ENCODE measurements around the gene NEDD8. TPM values are rescaled to one million over a fixed set of nuclear protein-coding genes. Genes with fewer than 3 reads are reported as not detected.

NEDD8 gene
- total and polyA plus RNA-seq, 4 donors: 32.3 to 136 (median 78.1) TPM

DNA sequence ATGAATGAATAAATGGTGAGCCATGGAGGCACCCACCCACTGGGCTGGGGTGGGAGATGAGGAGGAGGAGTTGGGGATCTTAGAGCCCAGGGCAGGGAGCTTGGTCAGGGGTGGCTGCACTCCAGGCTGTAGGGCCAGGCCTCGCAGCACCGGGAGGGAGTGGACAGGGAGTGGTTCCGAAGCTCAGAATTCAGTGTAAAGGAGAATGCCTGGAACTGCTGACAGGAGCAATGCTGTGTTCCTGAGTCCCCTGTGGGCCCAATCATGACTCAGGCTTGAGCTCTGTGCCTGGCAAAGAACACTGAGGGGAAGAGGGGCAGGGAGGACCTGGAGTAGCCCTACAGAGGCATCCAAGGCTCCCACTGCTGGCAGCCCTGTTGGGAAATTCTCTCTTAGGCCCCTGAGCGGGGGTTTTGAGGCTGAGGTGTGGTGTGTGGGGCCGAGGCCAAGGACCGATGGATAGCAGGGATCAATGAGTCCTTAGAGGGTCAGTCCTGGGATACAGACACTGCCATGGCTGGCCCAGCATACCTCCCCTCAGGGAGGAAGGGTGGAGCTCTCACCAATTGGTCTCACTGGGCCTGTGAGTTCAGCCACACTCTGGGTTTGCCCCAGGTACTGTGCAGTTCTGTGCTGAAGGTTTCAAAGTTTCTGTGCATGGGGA lies 48.8 kb upstream of the NEDD8 start:
- DNase-seq (ENCODE audit: low spot score): no peak
- H3K4me3 ChIP-seq (ENCODE audit: low read depth in 1 of 3, low read length in 3 of 3): no peak overlapping the region
- TF ChIP-seq, protein P1, sequence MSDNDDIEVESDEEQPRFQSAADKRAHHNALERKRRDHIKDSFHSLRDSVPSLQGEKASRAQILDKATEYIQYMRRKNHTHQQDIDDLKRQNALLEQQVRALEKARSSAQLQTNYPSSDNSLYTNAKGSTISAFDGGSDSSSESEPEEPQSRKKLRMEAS (IDR thresholded peaks at IDR 0.05): no peak
- TF ChIP-seq, protein P2, sequence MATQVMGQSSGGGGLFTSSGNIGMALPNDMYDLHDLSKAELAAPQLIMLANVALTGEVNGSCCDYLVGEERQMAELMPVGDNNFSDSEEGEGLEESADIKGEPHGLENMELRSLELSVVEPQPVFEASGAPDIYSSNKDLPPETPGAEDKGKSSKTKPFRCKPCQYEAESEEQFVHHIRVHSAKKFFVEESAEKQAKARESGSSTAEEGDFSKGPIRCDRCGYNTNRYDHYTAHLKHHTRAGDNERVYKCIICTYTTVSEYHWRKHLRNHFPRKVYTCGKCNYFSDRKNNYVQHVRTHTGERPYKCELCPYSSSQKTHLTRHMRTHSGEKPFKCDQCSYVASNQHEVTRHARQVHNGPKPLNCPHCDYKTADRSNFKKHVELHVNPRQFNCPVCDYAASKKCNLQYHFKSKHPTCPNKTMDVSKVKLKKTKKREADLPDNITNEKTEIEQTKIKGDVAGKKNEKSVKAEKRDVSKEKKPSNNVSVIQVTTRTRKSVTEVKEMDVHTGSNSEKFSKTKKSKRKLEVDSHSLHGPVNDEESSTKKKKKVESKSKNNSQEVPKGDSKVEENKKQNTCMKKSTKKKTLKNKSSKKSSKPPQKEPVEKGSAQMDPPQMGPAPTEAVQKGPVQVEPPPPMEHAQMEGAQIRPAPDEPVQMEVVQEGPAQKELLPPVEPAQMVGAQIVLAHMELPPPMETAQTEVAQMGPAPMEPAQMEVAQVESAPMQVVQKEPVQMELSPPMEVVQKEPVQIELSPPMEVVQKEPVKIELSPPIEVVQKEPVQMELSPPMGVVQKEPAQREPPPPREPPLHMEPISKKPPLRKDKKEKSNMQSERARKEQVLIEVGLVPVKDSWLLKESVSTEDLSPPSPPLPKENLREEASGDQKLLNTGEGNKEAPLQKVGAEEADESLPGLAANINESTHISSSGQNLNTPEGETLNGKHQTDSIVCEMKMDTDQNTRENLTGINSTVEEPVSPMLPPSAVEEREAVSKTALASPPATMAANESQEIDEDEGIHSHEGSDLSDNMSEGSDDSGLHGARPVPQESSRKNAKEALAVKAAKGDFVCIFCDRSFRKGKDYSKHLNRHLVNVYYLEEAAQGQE (IDR thresholded peaks at IDR 0.05): no peak
- TF ChIP-seq NR2F2 (IDR thresholded peaks at IDR 0.05) (no peak), EGR1 (IDR thresholded peaks at IDR 0.05; ENCODE audit: low read depth in 2 of 2) (no peak), FOXA1 (IDR thresholded peaks at IDR 0.05) (no peak), YY1 (IDR thresholded peaks at IDR 0.05) (no peak)
- TF ChIP-seq, protein P3, sequence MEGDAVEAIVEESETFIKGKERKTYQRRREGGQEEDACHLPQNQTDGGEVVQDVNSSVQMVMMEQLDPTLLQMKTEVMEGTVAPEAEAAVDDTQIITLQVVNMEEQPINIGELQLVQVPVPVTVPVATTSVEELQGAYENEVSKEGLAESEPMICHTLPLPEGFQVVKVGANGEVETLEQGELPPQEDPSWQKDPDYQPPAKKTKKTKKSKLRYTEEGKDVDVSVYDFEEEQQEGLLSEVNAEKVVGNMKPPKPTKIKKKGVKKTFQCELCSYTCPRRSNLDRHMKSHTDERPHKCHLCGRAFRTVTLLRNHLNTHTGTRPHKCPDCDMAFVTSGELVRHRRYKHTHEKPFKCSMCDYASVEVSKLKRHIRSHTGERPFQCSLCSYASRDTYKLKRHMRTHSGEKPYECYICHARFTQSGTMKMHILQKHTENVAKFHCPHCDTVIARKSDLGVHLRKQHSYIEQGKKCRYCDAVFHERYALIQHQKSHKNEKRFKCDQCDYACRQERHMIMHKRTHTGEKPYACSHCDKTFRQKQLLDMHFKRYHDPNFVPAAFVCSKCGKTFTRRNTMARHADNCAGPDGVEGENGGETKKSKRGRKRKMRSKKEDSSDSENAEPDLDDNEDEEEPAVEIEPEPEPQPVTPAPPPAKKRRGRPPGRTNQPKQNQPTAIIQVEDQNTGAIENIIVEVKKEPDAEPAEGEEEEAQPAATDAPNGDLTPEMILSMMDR (IDR thresholded peaks at IDR 0.05; ENCODE audit: low read depth, low read length, missing input control): no peak
- H3K9ac ChIP-seq (ENCODE audit: low read depth in 1 of 2, low read length in 2 of 2): no peak overlapping the region
- no peak overlapping the region for H3K27ac ChIP-seq (ENCODE audit: low read depth in 1 of 2, low read length in 2 of 2)
- WGBS: 94% methylated on average over 6 of the region's 6 CpGs
- H3K9me3 ChIP-seq (ENCODE audit: control insufficient read depth in 4 of 4, low read length in 3 of 4): no peaks in the 10 kb centered on the region
- no peaks in the 10 kb centered on the region for H3K36me3 ChIP-seq (ENCODE audit: control insufficient read depth in 4 of 4, insufficient read depth in 3 of 4, low read depth in 1 of 4, low read length in 3 of 4)
- H3K4me1 ChIP-seq (ENCODE audit: control insufficient read depth in 4 of 4, insufficient read depth in 4 of 4, low read length in 3 of 4): peaks cover 0 to 9% (median 7%) of the 10 kb centered on the region in 4 donors
- H3K27me3 ChIP-seq (ENCODE audit: control insufficient read depth in 4 of 4, insufficient read depth in 4 of 4, low read length in 3 of 4): no peaks in the 10 kb centered on the region

DNA sequence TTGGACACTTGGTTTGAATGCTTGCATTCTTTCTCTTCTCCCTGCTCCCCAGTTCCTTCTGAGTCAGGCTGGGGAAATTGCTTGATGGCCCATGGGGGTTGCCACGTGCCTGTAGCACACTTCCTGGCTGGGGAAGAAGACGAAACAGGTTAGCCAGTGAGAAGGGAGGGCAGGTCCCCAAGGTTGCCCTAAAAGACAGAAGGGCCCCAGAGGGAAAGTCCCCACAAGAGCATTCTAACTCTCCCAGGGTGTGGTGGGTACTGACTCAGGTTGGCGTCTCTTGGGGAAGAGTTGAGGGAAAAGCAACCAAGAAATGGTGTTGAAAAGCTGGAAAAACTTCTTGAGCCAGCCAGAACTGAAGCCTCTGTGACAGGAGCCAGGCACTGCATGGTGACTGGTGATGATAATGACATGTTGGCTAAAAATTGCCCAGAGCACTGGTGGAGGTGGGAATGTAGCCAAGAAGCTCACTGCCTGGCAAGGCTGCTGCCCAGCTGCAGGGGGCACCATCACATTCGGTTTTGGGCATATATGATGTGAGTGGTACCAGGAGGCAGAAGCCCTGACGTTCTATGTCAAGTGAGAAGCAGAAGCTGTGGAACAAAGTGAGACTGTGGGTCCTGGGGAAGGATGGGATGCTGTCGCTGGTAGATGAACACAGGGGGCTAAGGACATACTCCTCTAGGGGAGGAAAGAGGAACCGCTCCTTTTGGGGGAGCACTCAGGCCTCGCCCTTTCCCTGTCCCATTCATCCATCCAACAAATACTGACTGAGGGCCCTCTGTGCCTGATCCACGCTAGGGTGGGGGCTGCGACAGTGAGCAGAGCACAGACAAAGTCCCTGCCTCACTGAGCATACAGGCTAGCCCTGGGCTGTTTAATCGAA lies 47.4 kb upstream of the NEDD8 start:
- no peak overlapping the region for H3K27ac ChIP-seq (ENCODE audit: low read depth in 1 of 2, low read length in 2 of 2)
- no peaks in the 10 kb centered on the region for H3K36me3 ChIP-seq (ENCODE audit: control insufficient read depth in 4 of 4, insufficient read depth in 3 of 4, low read depth in 1 of 4, low read length in 3 of 4)
- no peak overlapping the region for H3K9ac ChIP-seq (ENCODE audit: low read depth in 1 of 2, low read length in 2 of 2)
- DNase-seq (ENCODE audit: low spot score): no peak
- H3K27me3 ChIP-seq (ENCODE audit: control insufficient read depth in 4 of 4, insufficient read depth in 4 of 4, low read length in 3 of 4): no peaks in the 10 kb centered on the region
- peaks cover 0 to 9% (median 8%) of the 10 kb centered on the region in 4 donors for H3K4me1 ChIP-seq (ENCODE audit: control insufficient read depth in 4 of 4, insufficient read depth in 4 of 4, low read length in 3 of 4)
- H3K4me3 ChIP-seq (ENCODE audit: low read depth in 1 of 3, low read length in 3 of 3): no peak overlapping the region
- WGBS: 79% methylated on average over 11 of the region's 11 CpGs
- no peaks in the 10 kb centered on the region for H3K9me3 ChIP-seq (ENCODE audit: control insufficient read depth in 4 of 4, low read length in 3 of 4)
- no peak for TF ChIP-seq FOXA1 (IDR thresholded peaks at IDR 0.05)
- TF ChIP-seq, protein P2 (IDR thresholded peaks at IDR 0.05): no peak
- TF ChIP-seq SP1 (IDR thresholded peaks at IDR 0.05): no peak
- TF ChIP-seq NR2F2 (IDR thresholded peaks at IDR 0.05): no peak
- TF ChIP-seq GABPA (IDR thresholded peaks at IDR 0.05 in 1 of 2, conservative IDR thresholded peaks at IDR 0.05 in 1 of 2): no peak
- no peak for TF ChIP-seq HNF4G (IDR thresholded peaks at IDR 0.05)
- TF ChIP-seq, protein P4, sequence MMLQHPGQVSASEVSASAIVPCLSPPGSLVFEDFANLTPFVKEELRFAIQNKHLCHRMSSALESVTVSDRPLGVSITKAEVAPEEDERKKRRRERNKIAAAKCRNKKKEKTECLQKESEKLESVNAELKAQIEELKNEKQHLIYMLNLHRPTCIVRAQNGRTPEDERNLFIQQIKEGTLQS (IDR thresholded peaks at IDR 0.05): no peak
- no peak for TF ChIP-seq JUND (IDR thresholded peaks at IDR 0.05)
- no peak for TF ChIP-seq EGR1 (IDR thresholded peaks at IDR 0.05; ENCODE audit: low read depth in 2 of 2)
- TF ChIP-seq, protein P5, sequence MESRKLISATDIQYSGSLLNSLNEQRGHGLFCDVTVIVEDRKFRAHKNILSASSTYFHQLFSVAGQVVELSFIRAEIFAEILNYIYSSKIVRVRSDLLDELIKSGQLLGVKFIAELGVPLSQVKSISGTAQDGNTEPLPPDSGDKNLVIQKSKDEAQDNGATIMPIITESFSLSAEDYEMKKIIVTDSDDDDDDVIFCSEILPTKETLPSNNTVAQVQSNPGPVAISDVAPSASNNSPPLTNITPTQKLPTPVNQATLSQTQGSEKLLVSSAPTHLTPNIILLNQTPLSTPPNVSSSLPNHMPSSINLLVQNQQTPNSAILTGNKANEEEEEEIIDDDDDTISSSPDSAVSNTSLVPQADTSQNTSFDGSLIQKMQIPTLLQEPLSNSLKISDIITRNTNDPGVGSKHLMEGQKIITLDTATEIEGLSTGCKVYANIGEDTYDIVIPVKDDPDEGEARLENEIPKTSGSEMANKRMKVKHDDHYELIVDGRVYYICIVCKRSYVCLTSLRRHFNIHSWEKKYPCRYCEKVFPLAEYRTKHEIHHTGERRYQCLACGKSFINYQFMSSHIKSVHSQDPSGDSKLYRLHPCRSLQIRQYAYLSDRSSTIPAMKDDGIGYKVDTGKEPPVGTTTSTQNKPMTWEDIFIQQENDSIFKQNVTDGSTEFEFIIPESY (IDR thresholded peaks at IDR 0.05): no peak
- no peak for TF ChIP-seq FOXA2 (IDR thresholded peaks at IDR 0.05)
- no peak for TF ChIP-seq TAF1 (conservative IDR thresholded peaks at IDR 0.05)
- TF ChIP-seq, protein P1 (IDR thresholded peaks at IDR 0.05): no peak
- no peak for TF ChIP-seq RXRA (IDR thresholded peaks at IDR 0.05)
- peak in 1 of 2 donors; percentile 42 for TF ChIP-seq RAD21 (IDR thresholded peaks at IDR 0.05)
- TF ChIP-seq HNF4A (conservative IDR thresholded peaks at IDR 0.05): no peak
